H1 (cell line): ENCODE results near the gene AP1M1.

Source experiments
- CTCF ChIP-seq, 3 experiments: IDR thresholded peaks; 1 replicate in 2 of 3; 2 replicates in 1 of 3; pipeline versions ENCODE4 v1.5.1 to v1.6.1; 2011; ENCODE audit warnings: low read length in 3 of 3, mild to moderate bottlenecking in 3 of 3, inconsistent platforms in 2 of 3, low read depth in 1 of 3, moderate library complexity in 1 of 3; ENCODE audit not compliant: insufficient read depth in 1 of 3; ENCODE audit errors: control extremely low read depth in 1 of 3
- EZH2 ChIP-seq: fragments of 200-600 bp; sonication (generic); IDR thresholded peaks from 2 replicates; pipeline ENCODE4 v1.7.1; 2012; ENCODE audit warnings: low read depth, mild to moderate bottlenecking, moderate library complexity, low read length, inconsistent platforms; ENCODE audit not compliant: severe bottlenecking
- PHF8 ChIP-seq: fragments of 200-600 bp; sonication (generic); conservative IDR thresholded peaks from 2 replicates; pipeline ENCODE4 v1.7.1; 2012; ENCODE audit warnings: low read depth, mild to moderate bottlenecking, inconsistent platforms, low read length, moderate library complexity
- RFX5 ChIP-seq: IDR thresholded peaks from 2 replicates; pipeline ENCODE4 v1.6.1; 2011; ENCODE audit warnings: low read depth, low read length, improper control_type of control experiment, borderline replicate concordance
- SAP30 ChIP-seq: fragments of 300-600 bp; sonication (generic); IDR thresholded peaks from 2 replicates; pipeline ENCODE4 v1.7.1; 2012; ENCODE audit warnings: low read length, moderate library complexity, mild to moderate bottlenecking, inconsistent platforms; ENCODE audit not compliant: insufficient read depth, insufficient replicate concordance
- SRF ChIP-seq: IDR thresholded peaks from 2 replicates; pipeline ENCODE4 v1.6.1; 2011; ENCODE audit warnings: mild to moderate bottlenecking, low read depth, low read length, moderate library complexity

- TF ChIP-seq CTCF (IDR thresholded peaks at IDR 0.05; ENCODE audit: control extremely low read depth in 1 of 3, insufficient read depth in 1 of 3, low read depth in 1 of 3, low read length in 3 of 3) (no peak), SAP30 (no peak), SRF (no peak), PHF8 (no peak), RFX5 (no peak), EZH2 (no peak)
Measured at GRCh38 chr19:16210168-16210567, 12.5 kb downstream of the AP1M1 start.
